ENCODE measurements around the gene ZBTB20. TPM values are rescaled to one million over a fixed set of nuclear protein-coding genes. Genes with fewer than 3 reads are reported as not detected.

ZBTB20 gene
- total RNA-seq, 3 donors from 2014 or later: 62.9 to 150 (median 109) TPM

- no peak for TF ChIP-seq POLR2AphosphoS5 (IDR thresholded peaks at IDR 0.05)
- TF ChIP-seq CTCF (IDR thresholded peaks at IDR 0.05): no peak
- TF ChIP-seq POLR2A (IDR thresholded peaks at IDR 0.05): no peak
- H3K4me1 ChIP-seq: no peaks in the 10 kb centered on the region
- H3K4me3 ChIP-seq: no peak overlapping the region
- no peaks in the 10 kb centered on the region for H3K36me3 ChIP-seq
- intact Hi-C loops (cut with DNase I; ENCODE audit: low total_unique reads): no loop called here
- H3K27me3 ChIP-seq: no peaks in the 10 kb centered on the region
- H3K9me3 ChIP-seq: no peaks in the 10 kb centered on the region
- no peak overlapping the region for H3K27ac ChIP-seq
- DNase-seq (ENCODE audit: low spot score in 2 of 2): no peak
These were observed 861.3 kb downstream of the ZBTB20 start for GRCh38 chr3:114285648-114286230.

- Histone ChIP-seq H3K27ac (no peak overlapping the region), H3K9me3 (no peaks in the 10 kb centered on the region), H3K27me3 (no peaks in the 10 kb centered on the region), H3K4me1 (no peaks in the 10 kb centered on the region), H3K4me3 (no peak overlapping the region), H3K36me3 (no peaks in the 10 kb centered on the region)
- DNase-seq (ENCODE audit: low spot score in 2 of 2): no peak
- intact Hi-C loops (cut with DNase I; ENCODE audit: low total_unique reads): no loop called here
- TF ChIP-seq CTCF (IDR thresholded peaks at IDR 0.05) (no peak), POLR2AphosphoS5 (IDR thresholded peaks at IDR 0.05) (no peak), POLR2A (IDR thresholded peaks at IDR 0.05) (no peak)
These were observed 862.4 kb downstream of the ZBTB20 start for GRCh38 chr3:114284644-114285043.
